ENCODE data around the gene ZNRF3.

ZNRF3 gene

GRCh38 chr22:28892175-28892731 lies 8.9 kb downstream of the ZNRF3 start:
- no peaks in the 10 kb centered on the region for H3K9me2 ChIP-seq (replicated peaks; ENCODE audit: insufficient read depth, low read length)
- no peaks in the 10 kb centered on the region for H3K36me3 ChIP-seq (ENCODE audit: low read length)
- H3K4me3 ChIP-seq (ENCODE audit: insufficient read depth, low read length, poor library complexity, severe bottlenecking): no peak overlapping the region
- H2AFZ ChIP-seq (ENCODE audit: low read depth, low read length, severe bottlenecking): no peak overlapping the region
- no peak overlapping the region for H3K27ac ChIP-seq (ENCODE audit: low read depth, low read length)
- no peaks in the 10 kb centered on the region for H3K27me3 ChIP-seq (ENCODE audit: low read length)
- H3K9me3 ChIP-seq (ENCODE audit: insufficient read depth, low read length): no peaks in the 10 kb centered on the region
- no peak overlapping the region for H3K4me2 ChIP-seq (ENCODE audit: low read depth, low read length, poor library complexity, severe bottlenecking)
- no peaks in the 10 kb centered on the region for H4K20me1 ChIP-seq (ENCODE audit: low read depth, low read length)
- H3F3A ChIP-seq (ENCODE audit: insufficient read depth): no peaks in the 10 kb centered on the region
- no peaks in the 10 kb centered on the region for H3K79me2 ChIP-seq (ENCODE audit: insufficient read depth, low read length)
- no peak for TF ChIP-seq EZH2phosphoT487 (conservative IDR thresholded peaks at IDR 0.05; ENCODE audit: low read length)
- no peak for TF ChIP-seq CTCF (IDR thresholded peaks at IDR 0.05; ENCODE audit: insufficient read depth, low read length, poor library complexity, severe bottlenecking)
- H3K9ac ChIP-seq (ENCODE audit: low read length): no peak overlapping the region

GRCh38 chr22:28893810-28894209 lies 10.4 kb downstream of the ZNRF3 start:
- Histone ChIP-seq H3K27ac (ENCODE audit: low read depth, low read length) (no peak overlapping the region), H3K79me2 (ENCODE audit: insufficient read depth, low read length) (no peaks in the 10 kb centered on the region), H3K4me3 (ENCODE audit: insufficient read depth, low read length, poor library complexity, severe bottlenecking) (no peak overlapping the region), H2AFZ (ENCODE audit: low read depth, low read length, severe bottlenecking) (no peak overlapping the region), H4K20me1 (ENCODE audit: low read depth, low read length) (no peaks in the 10 kb centered on the region), H3K4me2 (ENCODE audit: low read depth, low read length, poor library complexity, severe bottlenecking) (no peak overlapping the region), H3K9me3 (ENCODE audit: insufficient read depth, low read length) (no peaks in the 10 kb centered on the region), H3K9me2 (replicated peaks; ENCODE audit: insufficient read depth, low read length) (no peaks in the 10 kb centered on the region), H3K36me3 (ENCODE audit: low read length) (no peaks in the 10 kb centered on the region), H3F3A (ENCODE audit: insufficient read depth) (no peaks in the 10 kb centered on the region), H3K9ac (ENCODE audit: low read length) (no peak overlapping the region), H3K27me3 (ENCODE audit: low read length) (no peaks in the 10 kb centered on the region)
- TF ChIP-seq EZH2phosphoT487 (conservative IDR thresholded peaks at IDR 0.05; ENCODE audit: low read length) (no peak), CTCF (IDR thresholded peaks at IDR 0.05; ENCODE audit: insufficient read depth, low read length, poor library complexity, severe bottlenecking) (no peak)

GRCh38 chr22:28894334-28894733 lies 11.0 kb downstream of the ZNRF3 start:
- Histone ChIP-seq H4K20me1 (ENCODE audit: low read depth, low read length) (no peaks in the 10 kb centered on the region), H2AFZ (ENCODE audit: low read depth, low read length, severe bottlenecking) (no peak overlapping the region), H3K36me3 (ENCODE audit: low read length) (no peaks in the 10 kb centered on the region), H3K79me2 (ENCODE audit: insufficient read depth, low read length) (no peaks in the 10 kb centered on the region), H3K27me3 (ENCODE audit: low read length) (no peaks in the 10 kb centered on the region), H3K4me2 (ENCODE audit: low read depth, low read length, poor library complexity, severe bottlenecking) (no peak overlapping the region), H3K9me3 (ENCODE audit: insufficient read depth, low read length) (no peaks in the 10 kb centered on the region), H3K9me2 (replicated peaks; ENCODE audit: insufficient read depth, low read length) (no peaks in the 10 kb centered on the region), H3K9ac (ENCODE audit: low read length) (no peak overlapping the region), H3K4me3 (ENCODE audit: insufficient read depth, low read length, poor library complexity, severe bottlenecking) (no peak overlapping the region), H3K27ac (ENCODE audit: low read depth, low read length) (no peak overlapping the region), H3F3A (ENCODE audit: insufficient read depth) (no peaks in the 10 kb centered on the region)
- TF ChIP-seq EZH2phosphoT487 (conservative IDR thresholded peaks at IDR 0.05; ENCODE audit: low read length) (no peak), CTCF (IDR thresholded peaks at IDR 0.05; ENCODE audit: insufficient read depth, low read length, poor library complexity, severe bottlenecking) (no peak)

All from SU-DHL-6 (cell line).